GM12878 (cell line): ENCODE measurements around the gene INO80. TPM values are rescaled to one million over a fixed set of nuclear protein-coding genes. Genes with fewer than 3 reads are reported as not detected.

Experiments used
- ATAC-seq: fragments of 200-7000 bp; cut with Tn5 transposase; 3 replicates; pipeline ENCODE4 v1.9.1; 2020; ENCODE audit warnings: mild to moderate bottlenecking, moderate library complexity
- BruUV-seq: library from RNA; stranded (reverse); fragments of 400-500 nt; replicated peaks from 2 replicates; lab custom pipeline; 2021; lab: Mats Ljungman, UMichigan
- CTCF ChIA-PET: fragments of 300-600 bp; sonication (Branson Sonifier 250); formaldehyde crosslinking; extraction: SDS; loops from one replicate; lab custom pipeline; 2021; ENCODE audit warnings: inconsistent platforms; lab: Yijun Ruan, JAX
- POLR2A ChIA-PET: fragments of 350-600 bp; formaldehyde crosslinking; extraction: SDS; loops from one replicate; lab custom pipeline; 2021; ENCODE audit warnings: inconsistent platforms; lab: Charles Lee
- RAD21 ChIA-PET: fragments of 300-600 bp; sonication (Branson Sonifier 250); formaldehyde crosslinking; loops from one replicate; lab custom pipeline; 2023; ENCODE audit warnings: antibody characterized with exemption; ENCODE audit not compliant: unreplicated experiment; lab: Charles Lee
- SMC1A ChIA-PET: fragments of 300-600 bp; sonication (Branson Sonifier 250); formaldehyde crosslinking; loops from one replicate; lab custom pipeline; 2023; ENCODE audit not compliant: unreplicated experiment, uncharacterized antibody; lab: Charles Lee
- DNase-seq: peaks from one replicate; pipeline ENCODE4 v3.0.0-alpha.2; 2011; ENCODE audit warnings: low read depth, low spot score
- FAIRE-seq: peaks from 3 replicates; lab custom pipeline; 2011; peaks lifted over from hg19 to GRCh38; lab: Jason Lieb, UNC
- H2AFZ ChIP-seq: 2 replicates; pipeline ENCODE4 v1.6.0; 2011; ENCODE audit warnings: low read depth, low read length, control low read depth; ENCODE audit not compliant: control insufficient read depth
- H3K27ac ChIP-seq: 2 replicates; pipeline ENCODE4 v1.5.1; 2011; ENCODE audit warnings: control low read depth; ENCODE audit not compliant: control insufficient read depth, insufficient read depth
- H3K27me3 ChIP-seq, 2 experiments: replicated peaks in 1 of 2; 2 replicates each; pipeline versions ENCODE4 v1.6.0 to v1.6.1; 2011; ENCODE audit warnings: low read length in 1 of 2; ENCODE audit not compliant: control insufficient read depth in 2 of 2, insufficient read depth in 2 of 2
- H3K36me3 ChIP-seq, 2 experiments: 2 replicates each; pipeline ENCODE4 v1.5.1; 2011; ENCODE audit warnings: low read length in 1 of 2; ENCODE audit not compliant: control insufficient read depth in 2 of 2, insufficient read depth in 2 of 2
- H3K4me1 ChIP-seq: 2 replicates; pipeline ENCODE4 v1.6.1; 2011; ENCODE audit warnings: mild to moderate bottlenecking, low read length, moderate library complexity, mixed read lengths; ENCODE audit not compliant: control insufficient read depth, insufficient read depth
- H3K4me2 ChIP-seq: 2 replicates; pipeline ENCODE4 v1.6.0; 2011; ENCODE audit warnings: control low read depth; ENCODE audit not compliant: control insufficient read depth, insufficient read depth
- H3K4me3 ChIP-seq: fragments of 200-600 bp; sonication (generic); 2 replicates; pipeline ENCODE4 v1.5.1; 2016
- H3K79me2 ChIP-seq: 2 replicates; pipeline ENCODE4 v1.6.0; 2011; ENCODE audit warnings: low read length; ENCODE audit not compliant: control insufficient read depth, insufficient read depth
- H3K9ac ChIP-seq: 2 replicates; pipeline ENCODE4 v1.8.0; 2011; ENCODE audit warnings: low read length, control low read depth, mixed read lengths; ENCODE audit not compliant: control insufficient read depth, insufficient read depth
- H3K9me3 ChIP-seq: replicated peaks from 3 replicates; pipeline ENCODE4 v1.5.1; 2011; ENCODE audit warnings: mild to moderate bottlenecking, low read length; ENCODE audit not compliant: control insufficient read depth, insufficient read depth
- H4K20me1 ChIP-seq: 2 replicates; pipeline ENCODE4 v1.6.0; 2011; ENCODE audit not compliant: control insufficient read depth, insufficient read depth
- CBFB ChIP-seq: IDR thresholded peaks from 2 replicates; pipeline ENCODE4 v1.6.1; 2016; ENCODE audit warnings: antibody characterized with exemption, low read depth
- EGR1 ChIP-seq, 2 experiments: IDR thresholded peaks; 1 replicate in 1 of 2; 2 replicates in 1 of 2; pipeline ENCODE4 v1.6.1; 2011 to 2012; ENCODE audit warnings: low read depth in 2 of 2, low read length in 2 of 2, borderline replicate concordance in 1 of 2, mild to moderate bottlenecking in 1 of 2, moderate library complexity in 1 of 2
- RBBP5 ChIP-seq: fragments of 200-600 bp; sonication (generic); conservative IDR thresholded peaks from 2 replicates; pipeline ENCODE4 v1.6.1; 2016
- SMAD5 ChIP-seq: IDR thresholded peaks from 2 replicates; pipeline ENCODE4 v1.6.1; 2016; ENCODE audit warnings: antibody characterized with exemption, low read depth
- YBX1 ChIP-seq: fragments of 450-650 bp; IDR thresholded peaks from 2 replicates; pipeline ENCODE4 v1.6.1; 2016; ENCODE audit warnings: antibody characterized with exemption
- ZBED1 ChIP-seq: IDR thresholded peaks from 2 replicates; pipeline ENCODE4 v1.6.1; 2016; ENCODE audit warnings: borderline replicate concordance
- WGBS: methylation state at CpG from one replicate; pipeline ENCODE4 v1.1.6; 2016; ENCODE audit warnings: low lambda C conversion rate; ENCODE audit not compliant: insufficient replicate concordance, insufficient coverage; ENCODE audit errors: missing lambda C conversion rate; 5-methylcytosine and 5-hydroxymethylcytosine counted together
- in situ Hi-C: fragments of 300-500 bp; cut with MboI; formaldehyde crosslinking; loops from 9 replicates; pipeline ENCODE4 v1.14.3; 2018; ENCODE audit warnings: mixed read lengths
- intact Hi-C: fragments of 100-400 bp; cut with micrococcal nuclease; formaldehyde crosslinking; loops from one replicate; pipeline ENCODE4 v1.14.2; 2022; ENCODE audit not compliant: unreplicated experiment
- polyA plus RNA-seq, 11 experiments: library from polyadenylated mRNA; depleted of rRNA in 4 of 11; unstranded in 6 of 11; stranded (reverse) in 5 of 11; fragments of >200 nt; fragmentation: Nextera tagmentation in 4 of 11; fragmentation: Illumina TruSeq in 1 of 11; extraction: Ambion mirVana in 4 of 11; extraction: Trizol in 1 of 11; gene quantifications; 1 replicate in 1 of 11; 2 replicates in 10 of 11; pipeline versions ENCODE4 v1.2.1 to v1.2.3, GENCODE V29; 2011 to 2016; ENCODE audit warnings: inconsistent platforms in 2 of 11, missing spikeins in 2 of 11, low read depth in 1 of 11
- total RNA-seq, 4 experiments: library from RNA; depleted of rRNA in 3 of 4; stranded (reverse); fragments of >200 nt in 3 of 4; fragmentation: Illumina TruSeq in 1 of 4; extraction: Trizol in 1 of 4; gene quantifications; 2 replicates each; pipeline versions ENCODE4 v1.2.1 to v1.2.3, GENCODE V29; 2013 to 2021
- TF ChIP-seq, protein P1 (sequence below): fragments of 450-650 bp; IDR thresholded peaks from 2 replicates; pipeline ENCODE4 v1.6.1; 2017; ENCODE audit warnings: mild to moderate bottlenecking

Gene INO80
- total and polyA plus RNA-seq, 10 of the 15 experiments (the other 5 are each of a cell fraction or from before 2014, with no cell fraction given), result 4.5 to 25.0 (median 14.2) TPM

DNA sequence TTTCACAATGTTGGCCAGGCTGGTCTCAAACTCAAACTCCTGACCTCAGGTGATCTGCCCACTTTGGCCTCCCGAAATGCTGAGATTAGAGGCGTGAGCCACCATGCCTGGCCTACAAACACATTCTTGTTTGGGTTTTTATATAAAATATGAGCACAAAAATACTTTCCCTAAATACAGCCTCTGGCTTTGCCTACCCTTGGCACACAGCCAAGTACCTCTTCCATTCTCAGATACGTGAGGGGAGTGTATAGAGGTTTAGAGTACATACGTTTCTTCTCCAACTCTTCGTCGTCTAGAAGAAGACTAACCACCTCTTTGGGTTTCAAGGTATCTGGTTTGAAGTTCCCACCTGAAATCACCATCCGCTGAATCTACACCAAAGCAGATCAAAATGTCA is 129.3 kb downstream of the INO80 start:
- no peak overlapping the region for H3K27ac ChIP-seq
- no peak overlapping the region for H2AFZ ChIP-seq
- DNase-seq, result no peak
- intact Hi-C loops, result no loop called here
- in situ Hi-C loops, result no loop called here
- peaks cover 15 to 36% of the 10 kb centered on the region in 2 experiments for H3K36me3 ChIP-seq
- no peaks in the 10 kb centered on the region for H4K20me1 ChIP-seq
- TF ChIP-seq SMAD5 (no peak), ZBED1 (no peak), CBFB (no peak), EGR1 (IDR thresholded peaks at IDR 0.05; ENCODE audit: borderline replicate concordance in 1 of 2, low read depth in 2 of 2, low read length in 2 of 2) (no peak), RBBP5 (no peak), YBX1 (no peak)
- TF ChIP-seq, protein P1, sequence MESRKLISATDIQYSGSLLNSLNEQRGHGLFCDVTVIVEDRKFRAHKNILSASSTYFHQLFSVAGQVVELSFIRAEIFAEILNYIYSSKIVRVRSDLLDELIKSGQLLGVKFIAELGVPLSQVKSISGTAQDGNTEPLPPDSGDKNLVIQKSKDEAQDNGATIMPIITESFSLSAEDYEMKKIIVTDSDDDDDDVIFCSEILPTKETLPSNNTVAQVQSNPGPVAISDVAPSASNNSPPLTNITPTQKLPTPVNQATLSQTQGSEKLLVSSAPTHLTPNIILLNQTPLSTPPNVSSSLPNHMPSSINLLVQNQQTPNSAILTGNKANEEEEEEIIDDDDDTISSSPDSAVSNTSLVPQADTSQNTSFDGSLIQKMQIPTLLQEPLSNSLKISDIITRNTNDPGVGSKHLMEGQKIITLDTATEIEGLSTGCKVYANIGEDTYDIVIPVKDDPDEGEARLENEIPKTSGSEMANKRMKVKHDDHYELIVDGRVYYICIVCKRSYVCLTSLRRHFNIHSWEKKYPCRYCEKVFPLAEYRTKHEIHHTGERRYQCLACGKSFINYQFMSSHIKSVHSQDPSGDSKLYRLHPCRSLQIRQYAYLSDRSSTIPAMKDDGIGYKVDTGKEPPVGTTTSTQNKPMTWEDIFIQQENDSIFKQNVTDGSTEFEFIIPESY, result no peak
- TF ChIP-seq, all 136 proteins: peak for 0
- H3K4me1 ChIP-seq, result no peaks in the 10 kb centered on the region
- H3K4me3 ChIP-seq, result no peak overlapping the region
- over 99% methylated on average over 7 of the region's 7 CpGs for WGBS
- SMC1A ChIA-PET, result no interaction called here
- no peaks in the 10 kb centered on the region for H3K79me2 ChIP-seq
- FAIRE-seq, result no peak
- no peaks in the 10 kb centered on the region for H3K9me3 ChIP-seq
- no TSS peak for BruUV-seq
- no peak overlapping the region for H3K4me2 ChIP-seq
- POLR2A ChIA-PET, result interaction anchor here (0.6 to 0.7 kb wide), 2 partner anchors 47 to 417 kb away, joined by 3 to 10 read pairs; no protein-coding TSS in a partner anchor
- CTCF ChIA-PET, result no interaction called here
- RAD21 ChIA-PET, result no interaction called here
- no peaks in the 10 kb centered on the region for H3K27me3 ChIP-seq
- ATAC-seq, result no peak
- H3K9ac ChIP-seq, result no peak overlapping the region
